Caco-2 (cell line): Measurements from ENCODE around the gene TLE3. TPM values are rescaled to one million over a fixed set of nuclear protein-coding genes. Genes with fewer than 3 reads are reported as not detected.

Experiments used
- microRNA-seq: library from miRNA; unstranded; fragments of <30 nt; microRNA quantifications from one replicate; pipeline ENCODE4 v1.2.0, GENCODE V29; 2022
- total RNA-seq: library from RNA; stranded (reverse); gene quantifications from 2 replicates; pipeline ENCODE4 v1.2.3, GENCODE V29; 2022

The TLE3 gene
- total RNA-seq, 1 experiment from 2014 or later = 105 TPM

Small RNA genes within 50 kb of the gene (microRNA-seq; reads per million reads assigned to microRNA genes)
- gene MIR629 = 666 reads per million, percentile 84 among the genes with 10 or more reads in this experiment
